PFSK-1 (cell line): ENCODE results near the gene OGFOD3.

Source experiments
- SIN3A ChIP-seq: IDR thresholded peaks from 2 replicates; pipeline ENCODE4 v1.6.1; 2012; ENCODE audit warnings: mild to moderate bottlenecking, low read length, moderate library complexity, borderline replicate concordance; ENCODE audit not compliant: insufficient read depth
- TF ChIP-seq, protein P1 (sequence below), 2 experiments: IDR thresholded peaks; 2 replicates each; pipeline versions ENCODE4 v1.6.1 to v1.8.0; 2011 to 2012; ENCODE audit warnings: low read depth in 2 of 2, low read length in 2 of 2, control low read depth in 1 of 2, inconsistent platforms in 1 of 2, mild to moderate bottlenecking in 1 of 2, moderate library complexity in 1 of 2; ENCODE audit not compliant: insufficient read depth in 1 of 2

DNA sequence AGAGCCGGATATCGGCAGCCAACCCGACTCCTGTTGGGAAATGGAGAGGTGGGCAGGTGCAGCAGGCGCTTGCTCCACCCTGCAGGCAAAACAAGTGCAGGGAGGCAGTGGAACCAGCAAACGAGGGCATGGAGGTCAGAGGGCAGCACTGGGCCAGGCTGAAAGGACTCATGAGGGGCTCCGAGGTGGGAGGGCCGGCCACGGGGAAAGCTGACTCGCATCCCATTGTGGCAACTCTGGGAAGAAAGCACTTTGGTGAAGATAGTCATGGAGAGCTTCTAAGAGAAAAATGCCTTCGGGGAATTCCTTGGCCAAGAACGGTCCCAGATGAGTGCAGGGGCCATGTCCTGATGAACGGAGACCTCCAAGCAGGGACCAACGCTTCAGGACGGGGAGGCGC is 27.7 kb upstream of the OGFOD3 start:
- TF ChIP-seq, protein P1, sequence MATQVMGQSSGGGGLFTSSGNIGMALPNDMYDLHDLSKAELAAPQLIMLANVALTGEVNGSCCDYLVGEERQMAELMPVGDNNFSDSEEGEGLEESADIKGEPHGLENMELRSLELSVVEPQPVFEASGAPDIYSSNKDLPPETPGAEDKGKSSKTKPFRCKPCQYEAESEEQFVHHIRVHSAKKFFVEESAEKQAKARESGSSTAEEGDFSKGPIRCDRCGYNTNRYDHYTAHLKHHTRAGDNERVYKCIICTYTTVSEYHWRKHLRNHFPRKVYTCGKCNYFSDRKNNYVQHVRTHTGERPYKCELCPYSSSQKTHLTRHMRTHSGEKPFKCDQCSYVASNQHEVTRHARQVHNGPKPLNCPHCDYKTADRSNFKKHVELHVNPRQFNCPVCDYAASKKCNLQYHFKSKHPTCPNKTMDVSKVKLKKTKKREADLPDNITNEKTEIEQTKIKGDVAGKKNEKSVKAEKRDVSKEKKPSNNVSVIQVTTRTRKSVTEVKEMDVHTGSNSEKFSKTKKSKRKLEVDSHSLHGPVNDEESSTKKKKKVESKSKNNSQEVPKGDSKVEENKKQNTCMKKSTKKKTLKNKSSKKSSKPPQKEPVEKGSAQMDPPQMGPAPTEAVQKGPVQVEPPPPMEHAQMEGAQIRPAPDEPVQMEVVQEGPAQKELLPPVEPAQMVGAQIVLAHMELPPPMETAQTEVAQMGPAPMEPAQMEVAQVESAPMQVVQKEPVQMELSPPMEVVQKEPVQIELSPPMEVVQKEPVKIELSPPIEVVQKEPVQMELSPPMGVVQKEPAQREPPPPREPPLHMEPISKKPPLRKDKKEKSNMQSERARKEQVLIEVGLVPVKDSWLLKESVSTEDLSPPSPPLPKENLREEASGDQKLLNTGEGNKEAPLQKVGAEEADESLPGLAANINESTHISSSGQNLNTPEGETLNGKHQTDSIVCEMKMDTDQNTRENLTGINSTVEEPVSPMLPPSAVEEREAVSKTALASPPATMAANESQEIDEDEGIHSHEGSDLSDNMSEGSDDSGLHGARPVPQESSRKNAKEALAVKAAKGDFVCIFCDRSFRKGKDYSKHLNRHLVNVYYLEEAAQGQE (IDR thresholded peaks at IDR 0.05; ENCODE audit: insufficient read depth in 1 of 2, low read depth in 2 of 2, low read length in 2 of 2) = no peak
- no peak for TF ChIP-seq SIN3A
